22Rv1 (cell line): ENCODE results near the gene WWC2.

Source experiments
- CTCF ChIP-seq: fragments of 450-650 bp; IDR thresholded peaks from 2 replicates; pipeline ENCODE4 v1.5.1; 2017; ENCODE audit warnings: mild to moderate bottlenecking
- ZFX ChIP-seq: fragments of 450-650 bp; IDR thresholded peaks from 2 replicates; pipeline ENCODE4 v1.6.1; 2017; ENCODE audit warnings: antibody characterized with exemption, borderline replicate concordance

- TF ChIP-seq CTCF, result no peak
- no peak for TF ChIP-seq ZFX
Measured at GRCh38 chr4:183082053-183082452, 17.0 kb upstream of the WWC2 start.
